NCI-H146 (cell line): Measurements from ENCODE around the gene ZNF784.

ENCODE experiments used
- DNase-seq: peaks from one replicate; lab custom pipeline; 2025; lab: John Stamatoyannopoulos, UW

Gene ZNF784, protein sequence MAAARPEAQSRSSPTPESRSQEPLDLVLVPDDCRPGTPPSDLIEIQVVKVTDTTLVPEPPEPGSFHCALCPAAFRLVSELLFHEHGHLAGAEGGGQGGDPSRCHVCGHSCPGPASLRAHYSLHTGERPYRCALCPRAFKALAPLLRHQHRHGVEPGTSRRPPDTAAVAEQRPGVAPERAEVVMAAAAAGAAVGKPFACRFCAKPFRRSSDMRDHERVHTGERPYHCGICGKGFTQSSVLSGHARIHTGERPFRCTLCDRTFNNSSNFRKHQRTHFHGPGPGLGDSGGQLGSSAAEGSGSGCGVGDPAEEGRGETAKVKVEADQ

DNA sequence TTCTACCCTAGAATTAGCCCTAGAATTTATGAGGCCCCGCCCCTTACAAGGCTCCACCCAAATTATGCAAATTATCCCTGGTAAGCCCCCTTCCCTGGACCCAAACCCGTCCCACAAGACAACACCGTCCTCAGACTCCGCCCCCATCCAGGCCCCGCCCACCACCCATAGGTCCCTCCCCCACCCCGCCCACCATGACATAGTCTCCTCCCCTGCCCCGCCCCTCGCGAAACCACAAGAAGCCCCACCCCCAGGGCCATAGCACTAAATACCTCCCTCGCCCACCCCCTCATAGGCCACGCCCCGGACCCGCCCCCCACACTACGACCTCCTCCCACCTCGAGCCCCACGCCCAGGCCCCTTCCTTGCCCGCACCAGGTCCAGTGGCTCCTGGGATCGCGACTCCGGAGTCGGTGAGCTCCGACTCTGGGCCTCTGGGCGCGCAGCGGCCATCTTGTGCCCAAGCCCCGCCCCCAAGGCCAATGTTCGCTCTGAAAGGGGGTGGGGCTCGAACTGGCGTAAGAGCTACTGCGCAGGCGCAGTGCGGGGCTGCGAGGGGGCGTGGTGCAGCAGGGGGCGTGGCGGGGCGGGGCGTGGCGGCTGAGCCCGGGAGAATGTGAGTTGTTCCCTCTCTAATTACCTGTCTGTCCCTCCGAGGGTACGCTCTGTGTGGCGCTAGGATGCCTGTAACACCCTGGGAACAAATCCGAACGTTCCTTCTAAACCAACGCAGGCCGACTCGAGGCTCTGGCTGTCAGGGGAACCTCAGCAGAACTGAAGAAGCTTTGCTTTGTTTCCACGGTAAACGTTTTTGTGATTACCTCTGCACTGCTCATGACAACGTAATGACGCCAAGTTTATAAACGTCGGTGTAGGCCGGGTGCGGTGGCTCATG, at the start of gene ZNF784:
ZNF784 (minus strand) TSS at position 458 of the 895 bp plus-strand sequence; CDS start at position 453, 5 bp downstream.
- DNase-seq = peak; percentile 97

DNA sequence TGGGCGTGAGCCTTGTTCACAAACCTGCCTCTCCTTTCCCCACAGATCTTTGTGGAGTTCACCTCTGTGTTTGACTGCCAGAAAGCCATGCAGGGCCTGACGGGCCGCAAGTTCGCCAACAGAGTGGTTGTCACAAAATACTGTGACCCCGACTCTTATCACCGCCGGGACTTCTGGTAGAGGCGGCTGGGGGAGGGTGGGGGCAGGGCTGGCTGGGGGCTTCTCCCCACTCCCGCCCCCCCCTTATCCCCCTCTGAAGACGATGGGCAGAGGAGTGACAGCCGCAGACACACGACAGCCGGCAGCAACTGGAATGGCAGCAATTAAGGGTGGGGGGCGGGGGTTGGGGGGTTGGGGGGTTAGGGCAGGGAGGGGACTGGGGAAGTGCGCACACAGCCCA, 49.5 kb upstream of the ZNF784 start:
- DNase-seq = no peak

DNA sequence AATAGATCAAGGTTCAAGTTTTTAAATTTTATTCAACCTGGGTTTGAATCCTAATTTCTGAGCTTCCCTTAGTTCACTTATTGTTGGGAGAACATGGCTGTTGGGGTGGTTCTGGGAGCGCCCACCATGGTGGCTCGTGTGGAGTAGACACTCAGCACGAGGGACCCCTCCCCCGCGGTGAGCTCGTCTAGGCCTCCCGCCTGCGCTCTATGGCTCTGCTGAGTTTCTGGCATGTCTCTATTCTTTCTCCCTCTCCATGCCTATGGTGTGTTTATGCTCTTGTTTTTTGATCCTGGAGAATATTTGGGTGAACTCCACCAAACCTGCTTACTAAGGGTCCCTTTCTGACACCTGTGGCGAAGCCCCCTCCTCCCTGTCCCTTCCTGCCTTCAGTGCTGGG, 49.1 kb upstream of the ZNF784 start:
- no peak for DNase-seq

DNA sequence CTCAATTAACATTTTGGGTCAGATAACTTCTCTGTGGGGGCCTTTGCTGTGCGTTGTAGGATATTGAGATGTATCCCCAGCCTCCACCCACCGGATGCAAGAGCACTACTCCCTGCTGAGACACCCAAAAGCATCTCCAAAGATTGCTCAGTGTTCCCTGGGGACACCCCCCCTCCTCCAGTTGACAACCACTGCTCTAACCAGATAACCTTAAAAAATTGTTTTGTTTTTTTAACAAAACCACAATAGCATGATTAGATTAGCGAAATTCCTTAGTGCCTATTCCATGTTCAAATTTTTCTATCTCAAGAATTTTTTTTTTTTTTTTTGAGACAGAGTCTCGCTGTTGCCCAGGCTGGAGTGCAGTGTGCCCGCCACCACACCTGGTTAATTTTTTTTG, 48.1 kb upstream of the ZNF784 start:
- no peak for DNase-seq

DNA sequence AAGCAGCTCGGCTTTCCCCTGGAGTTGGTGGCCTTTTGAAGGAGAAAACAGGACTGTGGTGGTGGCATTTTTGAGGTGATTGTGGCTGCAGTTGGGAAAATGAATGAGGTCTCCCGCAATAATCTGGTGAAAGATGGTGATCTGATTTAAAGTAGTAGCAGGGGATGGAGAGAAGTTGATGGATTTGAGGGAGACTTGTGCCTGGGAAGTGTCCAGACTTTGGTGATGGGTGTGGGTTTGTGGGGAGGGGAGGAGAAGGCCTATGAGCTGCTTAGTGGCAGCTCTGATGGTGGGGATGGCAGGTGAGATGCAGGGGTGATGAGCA, 46.6 kb upstream of the ZNF784 start:
- no peak for DNase-seq

DNA sequence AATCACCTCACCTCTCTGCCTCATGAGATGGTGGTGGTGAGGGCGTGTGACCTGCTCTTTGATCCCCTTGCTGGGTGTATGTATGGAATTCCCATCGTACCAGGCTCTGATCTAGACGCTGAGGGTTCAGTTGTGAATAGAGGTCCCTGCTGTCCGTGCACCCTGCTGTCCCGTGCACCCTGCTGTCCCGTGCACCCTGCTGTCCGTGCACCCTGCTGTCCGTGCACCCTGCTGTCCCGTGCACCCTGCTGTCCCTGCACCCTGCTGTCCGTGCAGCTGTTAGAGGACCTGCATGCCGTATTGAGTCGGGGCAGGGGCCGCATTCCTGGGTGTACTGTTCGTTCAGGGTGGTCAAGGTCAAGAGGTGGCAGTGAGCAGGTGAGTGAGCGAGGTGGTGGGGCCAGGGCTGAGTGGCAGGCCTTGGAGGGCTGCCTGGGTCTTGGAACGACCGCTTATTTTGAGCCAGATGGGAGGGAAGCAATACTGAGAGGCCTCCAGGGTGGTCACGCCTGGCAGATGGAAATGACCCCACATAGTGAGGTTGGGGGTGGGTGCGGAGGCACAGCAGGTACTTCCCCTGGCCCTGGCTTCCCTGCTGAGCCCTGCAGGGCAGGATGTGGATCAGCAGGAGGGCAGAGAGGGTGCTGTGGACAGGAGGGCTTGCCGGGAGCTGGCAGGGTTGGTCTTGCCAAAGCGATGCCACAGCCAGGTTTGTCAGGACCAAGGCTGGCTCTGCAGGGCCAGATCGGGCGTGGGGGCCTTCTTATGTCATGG, 46.1 kb upstream of the ZNF784 start:
- peak; percentile 66 for DNase-seq

DNA sequence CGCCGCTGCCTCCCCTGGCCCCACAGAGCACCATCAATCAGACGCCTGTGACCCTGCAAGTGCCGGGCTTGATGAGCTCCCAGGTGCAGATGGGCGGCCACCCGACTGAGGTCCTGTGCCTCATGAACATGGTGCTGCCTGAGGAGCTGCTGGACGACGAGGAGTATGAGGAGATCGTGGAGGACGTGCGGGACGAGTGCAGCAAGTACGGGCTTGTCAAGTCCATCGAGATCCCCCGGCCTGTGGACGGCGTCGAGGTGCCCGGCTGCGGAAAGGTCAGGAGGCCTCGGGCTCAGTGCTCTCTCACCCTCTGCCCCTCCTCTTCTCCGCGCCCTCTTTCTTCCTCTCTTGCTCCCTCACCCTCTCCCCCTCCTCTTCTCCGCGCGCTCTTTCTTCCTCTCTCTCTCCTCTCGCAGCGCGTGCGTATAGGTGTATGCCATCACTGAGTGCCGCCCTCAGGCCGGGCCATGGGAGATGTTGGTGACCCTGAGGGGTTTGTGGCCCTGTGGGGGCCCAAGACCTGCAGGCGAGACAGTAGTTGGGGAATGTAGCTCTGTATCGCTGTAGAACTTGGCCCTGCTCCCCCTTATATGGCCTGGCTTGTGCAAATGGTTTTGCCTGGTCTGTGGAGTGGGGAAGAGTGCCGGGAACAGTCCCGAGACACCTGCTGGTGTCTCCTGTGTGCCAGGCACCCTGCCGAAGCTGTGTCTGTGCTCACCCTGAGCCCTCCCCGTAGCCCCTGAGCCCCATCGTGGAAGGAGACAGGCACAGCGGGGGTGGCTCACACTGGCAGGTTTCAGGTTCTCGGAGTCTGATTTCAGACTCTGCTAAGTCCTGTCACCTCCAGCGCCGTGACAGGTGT, 45.3 kb upstream of the ZNF784 start:
- no peak for DNase-seq

DNA sequence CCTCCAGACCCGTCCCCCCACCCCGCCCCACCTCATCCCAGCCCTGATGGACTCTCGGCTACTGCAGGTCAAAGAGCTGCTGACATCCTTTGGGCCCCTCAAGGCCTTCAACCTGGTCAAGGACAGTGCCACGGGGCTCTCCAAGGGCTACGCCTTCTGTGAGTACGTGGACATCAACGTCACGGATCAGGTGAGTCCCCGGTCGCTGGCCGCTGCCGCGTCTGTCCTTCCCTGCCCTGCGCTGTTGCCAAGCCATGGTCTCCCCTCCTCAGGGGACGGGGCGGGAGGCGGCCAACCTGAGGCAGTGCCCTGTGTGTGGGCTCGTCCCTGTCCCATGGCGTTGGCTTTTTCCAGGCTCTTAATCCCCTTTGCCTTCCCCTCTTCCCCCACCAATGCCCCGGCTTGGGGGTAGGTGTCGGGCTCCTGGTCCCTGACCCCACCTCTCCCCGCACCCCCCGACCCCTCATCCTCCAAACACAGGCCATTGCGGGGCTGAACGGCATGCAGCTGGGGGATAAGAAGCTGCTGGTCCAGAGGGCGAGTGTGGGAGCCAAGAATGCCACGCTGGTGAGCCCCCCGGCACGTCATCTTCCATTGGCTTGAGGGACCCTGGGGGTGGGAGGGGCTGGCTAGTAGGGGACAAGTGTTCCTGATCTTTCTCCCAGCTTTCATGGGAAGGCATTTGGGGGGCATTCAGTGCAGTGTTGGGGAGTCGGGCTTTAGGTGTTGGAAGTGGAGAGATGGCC, 44.4 kb upstream of the ZNF784 start:
- DNase-seq = no peak

DNA sequence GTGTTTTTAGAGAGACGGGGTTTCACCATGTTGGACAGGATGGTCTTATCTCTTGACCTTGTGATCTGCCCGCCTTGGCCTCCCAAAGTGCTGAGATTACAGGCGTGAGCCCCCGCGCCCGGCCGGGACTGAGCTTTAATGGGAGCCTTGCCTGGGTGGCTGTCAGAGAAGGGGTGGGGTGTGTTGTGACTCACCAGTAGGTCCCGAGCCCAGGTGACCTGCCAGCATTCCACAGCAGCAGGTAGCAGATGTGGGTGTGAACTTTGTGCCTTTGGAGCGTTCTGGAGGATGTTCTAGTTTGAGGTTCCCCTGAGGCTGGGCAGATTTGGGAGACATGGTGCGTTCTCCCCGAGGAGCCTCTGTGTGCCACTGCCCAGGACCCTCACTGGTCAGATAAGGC, 43.6 kb upstream of the ZNF784 start:
- no peak for DNase-seq

DNA sequence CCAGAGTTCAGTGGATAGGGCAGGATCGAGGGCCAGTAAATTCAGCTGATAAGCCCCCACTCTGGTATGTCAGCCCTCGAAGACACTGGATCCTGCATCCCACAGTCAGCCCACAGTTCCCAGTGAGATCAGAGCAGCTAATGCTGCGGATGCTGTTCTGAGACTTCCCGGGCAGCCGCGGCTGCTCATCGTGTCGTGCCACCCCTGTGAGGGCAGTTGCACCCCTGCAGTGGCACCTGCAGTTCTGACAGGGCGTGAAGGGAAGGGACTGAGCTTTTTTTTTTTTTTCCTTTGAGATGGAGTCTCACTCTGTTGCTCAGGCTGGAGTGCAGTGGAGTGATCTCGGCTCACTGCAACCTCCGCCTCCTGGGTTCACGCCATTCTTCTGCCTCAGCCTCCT, 43.1 kb upstream of the ZNF784 start:
- DNase-seq = no peak

DNA sequence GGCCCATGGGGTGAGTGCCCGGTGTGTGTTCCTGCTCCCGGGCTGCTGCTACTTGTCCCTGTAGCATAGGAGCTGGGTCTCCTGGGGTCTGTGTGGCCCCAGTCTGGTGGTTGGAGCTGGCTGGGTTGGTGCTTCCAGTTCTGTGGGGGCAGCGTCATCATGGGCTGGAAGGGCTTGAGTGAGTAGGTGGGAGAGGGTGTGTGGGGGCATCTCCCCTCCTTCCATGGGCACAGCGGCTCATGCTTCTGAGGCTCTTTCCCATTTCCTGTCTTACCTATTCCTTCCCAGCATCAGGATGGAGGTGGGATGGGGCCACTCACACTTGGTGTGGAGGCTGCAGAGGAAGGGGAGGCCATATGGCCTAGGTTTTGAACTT, 42.6 kb upstream of the ZNF784 start:
- no peak for DNase-seq

DNA sequence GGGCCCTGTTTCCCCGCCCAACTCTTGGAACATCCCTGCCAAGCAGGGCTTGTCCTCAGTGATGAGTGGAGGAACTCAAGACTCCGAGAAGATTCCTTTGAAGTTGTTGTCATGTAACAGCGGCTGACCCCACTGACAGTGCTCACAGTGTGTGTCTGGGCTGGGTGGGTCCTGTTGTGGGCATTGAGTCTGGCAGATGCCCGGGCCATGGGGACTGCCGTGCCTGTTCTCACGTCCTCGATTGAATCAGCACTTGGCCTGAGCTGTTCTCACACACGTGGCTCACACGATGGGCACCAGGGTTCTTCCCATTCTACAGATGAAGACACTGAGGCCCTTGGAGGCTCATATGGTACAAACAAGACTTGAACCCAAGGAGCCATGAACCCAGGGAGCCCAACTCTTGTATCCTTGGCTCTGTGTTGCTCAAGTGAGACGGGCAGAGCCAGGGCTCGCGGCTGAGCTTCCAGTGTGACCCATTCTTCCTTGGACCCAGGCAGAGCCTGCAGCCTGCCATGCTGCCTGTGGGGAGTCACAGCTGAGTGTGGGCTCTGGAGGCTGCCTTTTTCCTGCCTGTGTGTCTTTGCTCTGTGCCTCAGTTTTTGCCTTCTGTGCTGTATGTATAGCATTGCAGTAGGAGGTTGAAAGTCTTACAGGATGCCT, 42.1 kb upstream of the ZNF784 start:
- DNase-seq = no peak

DNA sequence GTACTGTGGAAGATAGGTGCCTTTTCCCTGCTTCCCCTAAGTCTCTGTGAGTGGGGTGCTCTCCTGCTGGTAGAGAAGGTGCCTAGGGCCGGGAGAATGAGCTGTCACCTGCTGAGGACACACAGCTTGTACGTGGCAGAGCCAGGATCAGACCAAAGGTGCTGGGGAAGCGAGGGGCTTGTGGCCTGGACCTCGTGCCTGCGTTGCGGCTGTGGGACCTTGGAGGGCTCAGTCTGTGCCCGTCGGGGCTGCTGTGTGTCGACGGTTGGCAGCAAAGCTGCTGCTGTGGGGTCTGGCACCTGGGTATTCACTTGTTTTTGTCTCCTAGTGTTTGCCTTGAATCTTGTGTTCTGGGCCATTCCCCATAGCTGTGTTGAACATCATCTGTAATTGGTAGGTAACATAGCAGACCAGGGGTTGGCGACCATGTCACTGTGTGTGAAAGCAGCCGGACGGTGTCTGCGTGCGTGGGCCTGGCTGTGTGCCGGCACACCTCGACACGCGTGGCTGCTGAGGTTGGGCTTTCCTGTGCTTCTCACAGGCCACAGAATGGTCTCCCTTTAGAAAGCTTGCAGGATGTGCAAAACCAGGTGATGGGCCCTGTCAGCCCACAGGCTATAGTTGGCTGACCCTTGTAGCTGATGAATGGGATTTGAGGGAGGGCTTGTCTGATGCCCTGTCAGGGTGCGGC, 39.6 kb upstream of the ZNF784 start:
- no peak for DNase-seq

DNA sequence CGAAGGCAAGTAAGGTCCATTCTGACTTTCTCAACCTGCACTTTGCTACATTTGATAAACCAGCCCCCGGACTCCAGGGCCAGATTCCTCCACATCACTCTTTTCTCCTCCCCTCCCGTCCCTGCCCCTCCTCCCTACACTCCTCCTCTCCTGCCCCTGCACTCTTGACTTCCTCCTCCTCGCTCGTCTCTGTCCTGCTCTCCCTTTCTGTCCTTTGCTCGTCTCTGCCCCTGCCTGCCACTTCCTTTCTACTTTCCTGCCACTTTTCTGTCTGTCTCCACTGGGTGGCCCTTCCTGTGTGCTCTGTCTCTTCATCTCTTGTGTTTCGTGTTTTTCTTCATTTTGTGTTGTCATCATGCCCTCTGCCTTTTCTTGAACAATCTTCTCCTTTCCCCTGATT, 37.5 kb upstream of the ZNF784 start:
- DNase-seq = no peak

DNA sequence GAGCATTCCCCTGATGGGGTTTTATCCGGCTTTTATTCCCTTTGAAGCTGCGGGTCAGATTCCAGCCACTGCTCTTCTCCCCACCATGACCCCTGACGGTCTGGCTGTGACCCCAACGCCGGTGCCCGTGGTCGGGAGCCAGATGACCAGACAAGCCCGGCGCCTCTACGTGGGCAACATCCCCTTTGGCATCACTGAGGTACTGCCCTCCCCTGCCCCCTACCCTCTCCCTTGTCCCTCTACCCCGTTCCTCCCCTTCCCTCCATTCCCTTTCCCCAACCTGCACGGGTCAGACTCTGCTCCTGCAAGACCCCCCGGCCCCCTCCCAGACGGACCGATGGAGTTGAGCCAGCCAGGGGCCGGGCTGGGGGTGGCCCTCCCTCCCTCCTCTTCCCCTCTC, 36.6 kb upstream of the ZNF784 start:
- DNase-seq = no peak

DNA sequence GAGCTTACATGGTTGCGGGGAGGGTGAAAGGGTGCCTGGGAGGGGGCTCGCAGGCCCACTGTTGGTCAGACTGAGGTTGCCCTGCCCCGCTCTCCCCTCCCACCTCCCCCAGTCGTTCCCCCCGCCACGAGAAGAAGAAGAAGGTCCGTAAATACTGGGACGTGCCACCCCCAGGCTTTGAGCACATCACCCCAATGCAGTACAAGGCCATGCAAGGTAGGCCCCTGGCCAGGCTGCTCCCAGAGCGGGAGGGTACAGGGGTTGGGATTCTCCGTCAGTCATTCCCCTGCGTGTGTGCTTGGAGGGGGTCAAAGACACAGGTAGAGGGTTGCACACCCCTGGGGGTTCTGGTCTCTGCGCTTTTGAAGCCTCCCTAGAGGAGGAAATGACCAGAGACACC, 36.0 kb upstream of the ZNF784 start:
- DNase-seq = no peak

DNA sequence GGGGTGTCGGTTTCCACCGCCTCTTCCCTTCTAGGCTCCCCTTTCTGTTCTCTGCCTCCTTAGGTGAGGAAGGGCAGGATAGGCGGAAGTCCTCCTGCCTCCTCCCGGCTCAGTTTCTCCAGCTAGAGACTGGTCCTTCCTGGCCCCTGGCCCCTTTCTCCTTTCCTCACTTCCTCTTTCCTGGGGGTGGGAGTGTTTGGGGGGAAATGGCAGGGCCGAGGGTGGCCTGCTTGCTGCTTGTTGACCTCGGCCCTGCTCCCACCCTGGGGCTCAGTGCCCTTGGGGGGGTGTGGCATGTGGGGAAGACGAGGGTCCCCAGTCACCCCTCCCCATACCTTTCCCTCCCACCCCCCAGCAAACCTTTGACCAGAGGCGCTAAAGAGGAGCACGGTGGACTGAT, 35.5 kb upstream of the ZNF784 start:
- no peak for DNase-seq

DNA sequence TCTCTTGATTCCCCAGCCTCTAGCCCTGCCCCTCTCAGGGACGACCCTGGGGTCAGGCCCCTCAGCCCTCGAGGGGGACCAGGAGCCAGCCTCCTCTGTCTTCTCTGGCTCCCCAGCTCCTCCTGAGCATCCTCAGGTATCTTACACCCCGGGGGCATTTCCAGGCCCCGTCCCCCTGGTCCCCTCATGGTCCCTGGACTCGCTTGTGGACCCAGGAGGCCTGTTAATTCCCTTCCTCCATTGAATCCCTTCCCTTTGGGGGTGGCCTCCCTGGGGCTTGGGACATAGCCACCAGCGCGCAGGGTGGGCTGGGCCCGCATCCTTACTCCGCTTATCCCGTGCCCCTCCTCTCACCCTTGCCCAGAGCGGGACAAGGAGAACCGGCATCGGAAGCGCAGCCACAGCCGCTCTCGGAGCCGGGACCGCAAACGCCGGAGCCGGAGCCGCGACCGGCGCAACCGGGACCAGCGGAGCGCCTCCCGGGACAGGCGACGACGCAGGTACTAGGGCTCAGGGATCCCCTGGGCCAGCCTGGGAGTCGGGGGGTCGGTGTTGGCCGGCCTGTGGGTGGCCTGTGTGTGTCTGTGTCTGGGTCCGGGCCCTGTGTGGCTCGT, 34.6 kb upstream of the ZNF784 start:
- DNase-seq = no peak

DNA sequence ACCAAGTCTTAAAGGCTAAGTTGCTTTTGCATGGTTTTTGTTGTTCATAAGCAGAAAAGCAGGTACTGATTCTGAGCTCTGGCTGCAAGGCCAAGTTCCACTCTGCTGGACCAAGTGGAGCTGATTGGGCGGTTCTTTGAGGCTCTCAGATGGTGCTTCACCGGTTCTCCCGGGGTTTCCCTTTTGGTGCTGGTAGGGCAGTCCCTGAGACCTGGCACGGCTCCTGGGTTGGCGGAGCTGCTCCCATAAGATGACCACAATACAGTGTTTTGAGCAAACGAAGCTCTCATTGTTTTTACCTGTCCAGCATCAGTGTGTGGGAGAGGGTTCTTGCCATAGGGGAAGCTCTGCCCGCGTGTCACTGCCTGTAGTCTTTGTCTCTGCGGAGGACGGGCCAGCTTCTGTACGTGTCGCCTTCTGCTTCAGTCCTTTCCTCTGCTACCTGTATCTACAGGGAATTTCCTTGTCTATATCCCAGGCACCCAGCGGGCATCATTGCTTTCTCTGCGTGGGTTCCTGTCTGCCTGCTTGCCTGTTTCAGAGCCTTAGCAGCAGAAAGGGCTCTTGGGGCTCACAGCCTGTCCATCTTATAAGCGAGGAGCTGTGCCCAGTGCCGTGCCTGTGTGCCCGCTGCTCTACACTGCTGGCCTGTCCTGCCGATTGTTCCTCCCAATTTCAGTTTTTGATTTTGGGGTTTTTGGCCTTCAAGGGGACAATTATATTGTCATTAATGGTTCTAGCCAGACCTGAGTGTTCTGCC, 32.8 kb upstream of the ZNF784 start:
- no peak for DNase-seq
